C4-2B (cell line): ENCODE measurements around the gene PAX3.

Source experiments
- H3K27ac ChIP-seq: fragments of 450-650 bp; 2 replicates; pipeline ENCODE4 v1.5.1; 2017
- CTCF ChIP-seq: fragments of 450-650 bp; conservative IDR thresholded peaks from 2 replicates; pipeline ENCODE4 v1.5.1; 2017; ENCODE audit warnings: mild to moderate bottlenecking
- ZFX ChIP-seq: fragments of 450-650 bp; IDR thresholded peaks from 2 replicates; pipeline ENCODE4 v1.6.1; 2017

Gene PAX3

GRCh38 chr2:222257645-222258044, 41.2 kb downstream of the PAX3 start:
- no peak for TF ChIP-seq CTCF
- TF ChIP-seq ZFX = no peak
- H3K27ac ChIP-seq = no peak overlapping the region

GRCh38 chr2:222256250-222256649, 42.5 kb downstream of the PAX3 start:
- no peak overlapping the region for H3K27ac ChIP-seq
- no peak for TF ChIP-seq CTCF
- TF ChIP-seq ZFX = no peak

- H3K27ac ChIP-seq = no peak overlapping the region
- no peak for TF ChIP-seq CTCF
- TF ChIP-seq ZFX = no peak
Measured at GRCh38 chr2:222255090-222255489, 43.7 kb downstream of the PAX3 start.

GRCh38 chr2:222250313-222250712, 48.5 kb downstream of the PAX3 start:
- TF ChIP-seq ZFX = no peak
- TF ChIP-seq CTCF = no peak
- H3K27ac ChIP-seq = no peak overlapping the region

GRCh38 chr2:222249444-222249843, 49.4 kb downstream of the PAX3 start:
- H3K27ac ChIP-seq = no peak overlapping the region
- no peak for TF ChIP-seq ZFX
- no peak for TF ChIP-seq CTCF

GRCh38 chr2:222248818-222249217, 50.0 kb downstream of the PAX3 start:
- no peak overlapping the region for H3K27ac ChIP-seq
- TF ChIP-seq ZFX (no peak), CTCF (no peak)

GRCh38 chr2:222248256-222248655, 50.5 kb downstream of the PAX3 start:
- no peak overlapping the region for H3K27ac ChIP-seq
- TF ChIP-seq CTCF = no peak
- no peak for TF ChIP-seq ZFX
